Amniotic epithelial cell (primary cell): ENCODE results near the gene NSMCE3.

Experiments used
- DNase-seq: peaks from one replicate; pipeline ENCODE4 v3.0.0-alpha.2; 2010; ENCODE audit warnings: low read depth

NSMCE3 gene

GRCh38 chr15:29269485-29270168 lies at the start of gene NSMCE3:
NSMCE3 (minus strand) TSS chr15:29269822; CDS start chr15:29269705, 117 bp downstream.
- DNase-seq = peak; percentile 81

GRCh38 chr15:29316422-29316821 lies 46.8 kb upstream of the NSMCE3 start:
- DNase-seq = no peak

- peak; percentile 4 for DNase-seq
Observed at GRCh38 chr15:29312387-29312786, 42.8 kb upstream of the NSMCE3 start.

GRCh38 chr15:29311696-29312095 lies 42.1 kb upstream of the NSMCE3 start:
- DNase-seq = no peak

- no peak for DNase-seq
Observed at GRCh38 chr15:29309139-29309538, 39.5 kb upstream of the NSMCE3 start.

- DNase-seq = no peak
Observed at GRCh38 chr15:29308299-29308698, 38.7 kb upstream of the NSMCE3 start.

GRCh38 chr15:29305556-29305955 lies 35.9 kb upstream of the NSMCE3 start:
- DNase-seq = no peak

GRCh38 chr15:29302871-29303270 lies 33.2 kb upstream of the NSMCE3 start:
- DNase-seq = no peak

GRCh38 chr15:29299784-29300183 lies 30.2 kb upstream of the NSMCE3 start:
- no peak for DNase-seq

- no peak for DNase-seq
Observed at GRCh38 chr15:29299331-29299730, 29.7 kb upstream of the NSMCE3 start.

- DNase-seq = no peak
Observed at GRCh38 chr15:29294732-29295325, 25.2 kb upstream of the NSMCE3 start.

GRCh38 chr15:29291067-29291845 lies 21.6 kb upstream of the NSMCE3 start:
- no peak for DNase-seq

GRCh38 chr15:29289173-29289572 lies 19.6 kb upstream of the NSMCE3 start:
- no peak for DNase-seq

- DNase-seq = no peak
Observed at GRCh38 chr15:29285386-29285785, 15.8 kb upstream of the NSMCE3 start.

- DNase-seq = no peak
Observed at GRCh38 chr15:29283381-29283780, 13.8 kb upstream of the NSMCE3 start.

- no peak for DNase-seq
Observed at GRCh38 chr15:29280514-29280913, 10.9 kb upstream of the NSMCE3 start.

- peak; percentile 73 for DNase-seq
Observed at GRCh38 chr15:29278436-29279105, 8.9 kb upstream of the NSMCE3 start.

GRCh38 chr15:29276366-29276765 lies 6.7 kb upstream of the NSMCE3 start:
- DNase-seq = no peak

- no peak for DNase-seq
Observed at GRCh38 chr15:29275855-29276254, 6.2 kb upstream of the NSMCE3 start.

- DNase-seq = no peak
Observed at GRCh38 chr15:29274946-29275345, 5.3 kb upstream of the NSMCE3 start.

- DNase-seq = no peak
Observed at GRCh38 chr15:29272219-29272618, 2.6 kb upstream of the NSMCE3 start.

GRCh38 chr15:29270976-29271375 lies 1.4 kb upstream of the NSMCE3 start:
- DNase-seq = no peak
